HG02870 (cell line): ENCODE measurements around the gene ABL1.

ENCODE experiments used
- ATAC-seq: cut with Tn5 transposase; IDR thresholded peaks from one replicate; pipeline ENCODE4 v1.9.1; 2021; ENCODE audit warnings: mild to moderate bottlenecking, moderate library complexity; ENCODE audit not compliant: unreplicated experiment

Gene ABL1

DNA sequence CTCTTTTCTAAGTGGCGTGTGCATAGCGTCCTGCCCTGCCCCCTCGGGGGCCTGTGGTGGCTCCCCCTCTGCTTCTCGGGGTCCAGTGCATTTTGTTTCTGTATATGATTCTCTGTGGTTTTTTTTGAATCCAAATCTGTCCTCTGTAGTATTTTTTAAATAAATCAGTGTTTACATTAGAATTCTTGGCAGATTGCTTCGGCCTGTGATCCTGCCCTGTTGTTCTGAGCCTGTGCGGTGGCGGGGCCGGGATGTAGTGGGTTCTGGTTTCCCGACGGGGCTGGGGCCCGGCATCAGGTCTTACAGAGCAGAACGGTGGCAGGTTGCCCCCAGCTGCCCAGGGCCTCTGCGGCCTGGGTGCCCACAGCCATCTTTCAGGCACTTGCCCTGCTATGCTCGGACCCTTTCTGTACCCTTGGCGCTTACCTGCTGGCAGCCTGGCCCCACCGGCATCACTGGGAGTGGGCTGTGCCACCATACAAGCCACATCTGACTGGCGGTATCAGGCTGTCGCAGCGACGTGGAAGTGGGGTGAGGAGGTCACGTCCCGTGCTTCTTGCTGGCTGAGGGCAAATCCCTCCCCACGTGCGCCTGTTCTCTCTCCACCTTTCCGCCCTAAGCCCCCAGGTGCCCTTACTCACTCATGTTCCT lies 52.6 kb downstream of the ABL1 start:
- no peak for ATAC-seq

DNA sequence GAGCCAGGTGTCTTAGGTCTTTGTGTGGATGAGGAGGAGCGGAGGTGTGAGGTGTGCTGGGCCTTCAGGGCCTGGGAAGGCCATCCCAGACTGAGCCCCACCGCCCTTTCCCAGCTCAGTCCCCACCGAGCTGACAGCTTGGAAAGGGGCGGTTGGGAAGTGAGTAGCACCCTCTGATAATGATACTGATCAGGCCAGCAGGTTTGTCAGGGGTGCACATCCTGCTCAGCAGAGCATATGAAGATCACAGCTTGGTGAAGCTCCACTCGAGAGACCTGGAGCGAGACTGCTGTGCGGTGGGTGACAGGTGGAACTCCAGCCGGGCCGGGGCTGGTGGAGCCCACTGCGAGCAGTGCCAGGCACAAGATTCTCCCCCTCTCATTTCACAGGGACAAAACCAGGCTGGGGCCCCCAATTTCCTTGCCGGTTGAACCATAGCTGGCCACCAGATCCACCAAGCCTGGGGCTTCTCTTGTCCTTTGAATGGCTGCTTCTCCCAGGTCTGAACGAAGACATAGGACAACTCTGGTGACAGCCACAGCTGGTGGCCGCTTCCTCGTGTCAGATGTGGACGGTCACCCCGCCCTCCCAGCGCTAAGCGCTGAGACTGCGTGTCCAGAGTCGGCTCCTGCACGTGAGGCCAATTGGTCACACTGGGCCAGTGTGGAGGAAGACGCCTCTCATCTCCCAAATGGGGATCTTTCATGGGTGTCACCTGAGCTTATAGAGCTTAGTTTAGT lies 53.3 kb downstream of the ABL1 start:
- ATAC-seq: no peak

DNA sequence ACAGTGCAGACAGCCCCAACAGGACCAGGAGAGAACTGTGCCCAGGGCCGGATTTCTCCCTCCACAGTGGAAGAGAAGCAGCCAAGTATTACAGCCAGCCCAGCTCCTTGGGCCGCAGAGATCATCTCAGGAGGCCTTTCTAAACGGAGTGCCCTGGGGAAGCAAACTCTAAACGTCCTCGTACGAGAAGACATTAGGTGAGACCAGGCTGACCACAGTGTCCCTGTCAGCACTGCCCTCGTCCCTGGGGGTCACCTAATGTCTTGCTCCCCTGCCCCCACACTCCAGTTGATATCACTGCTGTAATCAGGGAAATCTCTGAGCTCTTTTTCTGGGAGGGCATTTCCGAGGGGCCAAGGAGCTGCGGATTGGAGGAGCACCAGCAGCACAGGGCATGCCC lies 55.1 kb downstream of the ABL1 start:
- no peak for ATAC-seq

DNA sequence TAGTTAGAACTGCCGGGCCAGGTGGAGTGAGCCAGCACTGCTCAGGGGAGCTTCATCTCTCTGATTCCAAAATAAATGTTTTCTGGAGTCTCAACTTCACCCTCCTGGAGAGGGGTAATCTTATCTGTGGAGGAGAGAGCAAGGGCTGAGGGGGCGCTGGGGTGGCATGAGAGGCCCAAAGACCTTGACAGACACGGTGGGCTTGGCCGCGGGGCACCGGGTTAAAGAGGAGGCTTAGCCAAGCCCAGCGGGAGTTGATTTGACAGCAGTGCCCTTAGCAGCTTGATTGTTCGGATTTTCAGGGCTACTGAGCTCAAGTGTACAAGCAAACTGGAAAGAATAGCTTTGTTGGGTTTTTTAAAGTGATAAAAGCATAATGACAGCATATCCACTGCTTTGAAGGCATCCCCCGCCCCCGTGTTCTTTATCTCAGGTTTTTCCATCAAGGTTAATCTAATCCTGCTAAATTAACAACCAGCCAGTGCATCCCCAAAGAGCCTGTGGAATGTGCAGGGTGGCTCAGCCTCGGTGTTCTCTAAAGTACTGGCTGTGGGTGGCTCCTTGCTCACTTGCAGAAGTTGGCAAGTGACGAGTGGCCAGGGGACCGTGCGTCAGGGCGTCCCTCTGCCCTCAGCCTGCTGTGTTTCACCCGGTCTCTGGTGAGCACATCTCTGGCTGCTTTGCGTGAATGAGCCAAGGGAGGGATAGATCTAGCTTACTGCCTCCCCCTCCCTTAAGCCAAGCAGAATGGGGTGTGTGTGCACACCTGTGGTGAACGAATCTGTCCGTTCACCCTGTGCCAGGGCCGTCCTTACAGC lies 56.0 kb downstream of the ABL1 start:
- ATAC-seq: no peak

DNA sequence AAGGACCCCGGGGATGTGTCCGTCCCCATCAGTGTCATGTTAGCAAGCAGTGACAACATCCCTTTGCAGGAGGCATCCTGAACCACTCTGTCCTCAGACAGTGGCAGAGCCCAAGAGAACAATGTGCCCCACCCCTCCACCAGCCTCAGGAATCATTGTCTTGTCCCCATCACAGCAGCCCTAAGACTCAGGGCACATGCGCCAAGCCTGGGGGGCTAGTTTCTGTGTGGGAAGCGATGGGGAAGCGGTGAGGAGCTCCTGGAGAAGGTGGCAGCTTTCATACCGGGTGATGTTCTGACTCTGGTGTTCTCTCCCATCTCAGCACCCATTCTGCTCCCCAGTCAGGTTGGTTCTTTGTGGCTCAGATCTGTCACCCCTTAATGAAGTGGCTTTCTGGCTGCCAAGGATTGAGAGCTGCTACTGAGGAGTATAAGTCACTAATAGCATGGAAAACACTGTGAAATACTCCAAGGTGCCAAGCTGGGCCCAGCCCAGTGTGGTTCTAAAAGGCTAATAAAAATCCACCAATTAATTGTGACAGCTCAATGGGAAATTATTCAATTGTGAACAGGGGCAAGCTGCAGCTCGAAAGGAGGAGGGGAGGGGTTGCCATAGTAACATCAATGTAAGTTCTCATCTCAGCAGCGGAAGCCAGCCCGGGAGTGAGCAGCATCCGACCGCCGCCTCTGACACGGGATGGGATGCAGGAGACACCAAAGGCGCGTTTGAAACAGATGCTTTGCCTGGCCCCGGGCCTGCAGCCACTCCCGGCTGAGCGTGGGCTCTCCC lies 56.8 kb downstream of the ABL1 start:
- ATAC-seq: no peak

DNA sequence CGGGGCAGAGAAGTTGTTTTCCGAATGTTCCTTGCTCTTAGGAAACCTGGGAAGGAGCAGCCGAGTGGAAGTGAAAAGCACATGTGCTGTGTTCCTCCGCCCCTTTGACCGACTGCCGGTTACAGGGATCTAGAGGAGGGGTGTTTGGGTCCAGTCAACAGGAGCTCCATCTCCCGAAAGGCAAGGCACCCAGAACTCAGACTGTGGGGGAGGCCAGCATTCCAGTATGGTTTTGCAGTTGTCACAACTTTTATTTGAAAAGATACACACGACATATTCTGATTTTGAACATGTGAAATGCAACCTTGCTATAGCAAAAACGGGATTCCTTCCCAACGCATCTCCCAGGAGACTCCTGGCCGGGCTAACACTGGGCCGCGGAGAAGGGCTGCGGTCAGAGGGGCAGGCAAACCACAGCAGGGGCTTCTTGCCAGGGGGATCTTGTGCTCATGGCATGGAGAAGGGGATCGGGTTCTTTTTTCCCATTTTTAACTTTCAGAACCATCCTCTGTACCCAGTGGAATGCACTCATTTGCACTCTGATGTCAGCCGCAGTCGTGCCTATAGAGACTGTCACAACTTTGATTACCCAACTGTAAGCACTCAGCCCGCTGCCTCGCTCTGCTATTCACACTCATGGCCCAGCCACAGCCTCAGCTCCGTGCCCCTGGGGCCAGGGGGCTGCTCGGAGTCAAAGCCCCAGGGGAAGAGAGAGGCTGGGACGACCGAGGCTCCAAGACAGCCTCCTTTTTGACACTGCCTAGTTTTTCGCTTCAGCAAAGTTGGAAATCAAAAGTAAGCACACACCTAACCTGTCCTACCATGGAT lies 57.6 kb downstream of the ABL1 start:
- no peak for ATAC-seq

DNA sequence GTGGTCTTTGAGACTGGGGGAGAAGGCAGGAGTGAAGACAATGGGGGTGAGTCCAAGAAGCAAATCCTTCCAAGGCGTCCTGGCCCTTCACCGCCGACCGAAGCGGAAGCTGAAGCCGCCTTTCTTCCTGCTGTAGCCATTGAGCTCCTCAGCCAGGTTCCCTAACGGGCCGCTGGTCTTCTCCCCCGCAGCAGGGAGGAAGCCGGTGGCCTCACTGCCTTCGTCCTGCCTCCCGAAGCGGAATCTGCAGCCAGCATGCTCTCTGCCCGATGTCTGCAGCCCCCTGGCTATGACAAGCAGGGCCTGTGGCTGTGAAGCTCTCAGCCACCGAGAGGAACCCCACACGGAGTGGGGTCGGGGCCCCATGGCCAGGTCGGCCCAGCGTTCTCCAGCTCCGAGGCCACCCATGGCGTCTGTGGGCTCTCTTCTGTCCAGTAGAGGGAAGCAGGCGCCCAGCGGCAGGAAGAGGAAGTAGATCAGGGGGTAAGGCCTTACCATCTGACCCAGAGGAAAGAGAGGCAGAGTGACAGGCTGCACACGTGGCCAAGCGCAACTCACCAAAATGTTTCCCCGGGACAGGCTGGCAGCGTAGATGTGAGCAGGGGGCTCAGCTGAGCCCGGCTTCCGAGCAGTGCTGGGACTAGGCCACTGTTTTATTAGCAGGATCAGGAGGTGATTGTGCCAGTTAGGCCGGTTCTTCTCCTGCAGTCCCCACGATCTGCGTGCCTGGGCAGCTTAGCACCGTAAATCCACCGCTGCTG lies 58.5 kb downstream of the ABL1 start:
- no peak for ATAC-seq

DNA sequence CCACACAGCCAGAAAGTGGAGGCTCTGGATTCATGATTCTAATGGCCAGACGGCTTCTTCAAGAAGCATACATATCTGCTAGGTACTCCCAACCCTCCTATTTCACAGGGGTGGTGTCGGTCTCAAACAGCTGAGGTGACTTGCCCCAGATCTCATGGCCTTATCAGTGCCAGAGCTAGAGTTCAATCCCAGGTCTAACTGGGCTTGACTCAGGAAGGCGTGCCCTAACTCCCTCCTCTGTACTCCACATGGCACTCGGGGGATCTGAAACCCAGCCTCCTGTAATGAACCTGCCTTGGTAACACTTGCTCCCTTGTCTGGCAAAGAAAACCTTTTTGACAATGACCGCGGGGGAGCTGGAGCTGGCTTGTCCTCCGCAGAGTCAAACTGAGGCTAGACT lies 59.5 kb downstream of the ABL1 start:
- ATAC-seq: no peak

DNA sequence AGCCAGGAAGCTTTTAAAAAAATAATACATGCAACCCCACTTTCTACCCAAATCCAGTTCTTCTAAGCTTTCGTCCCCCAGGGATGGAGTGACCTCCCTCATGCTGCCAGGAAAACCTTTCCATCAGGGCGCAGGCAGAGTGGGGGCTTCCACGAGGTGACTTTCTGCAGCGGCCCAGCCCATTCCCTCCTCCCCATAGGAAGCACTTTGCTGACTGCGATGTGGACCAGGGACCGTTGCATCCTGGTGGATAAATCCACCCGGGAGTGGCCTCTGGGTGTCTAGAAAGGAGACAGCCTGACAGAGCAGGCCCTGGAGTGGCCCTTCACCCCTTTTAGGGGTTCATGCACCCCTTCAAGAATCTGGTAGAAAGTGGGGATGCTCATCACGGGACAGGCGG lies 60.0 kb downstream of the ABL1 start:
- ATAC-seq: no peak

DNA sequence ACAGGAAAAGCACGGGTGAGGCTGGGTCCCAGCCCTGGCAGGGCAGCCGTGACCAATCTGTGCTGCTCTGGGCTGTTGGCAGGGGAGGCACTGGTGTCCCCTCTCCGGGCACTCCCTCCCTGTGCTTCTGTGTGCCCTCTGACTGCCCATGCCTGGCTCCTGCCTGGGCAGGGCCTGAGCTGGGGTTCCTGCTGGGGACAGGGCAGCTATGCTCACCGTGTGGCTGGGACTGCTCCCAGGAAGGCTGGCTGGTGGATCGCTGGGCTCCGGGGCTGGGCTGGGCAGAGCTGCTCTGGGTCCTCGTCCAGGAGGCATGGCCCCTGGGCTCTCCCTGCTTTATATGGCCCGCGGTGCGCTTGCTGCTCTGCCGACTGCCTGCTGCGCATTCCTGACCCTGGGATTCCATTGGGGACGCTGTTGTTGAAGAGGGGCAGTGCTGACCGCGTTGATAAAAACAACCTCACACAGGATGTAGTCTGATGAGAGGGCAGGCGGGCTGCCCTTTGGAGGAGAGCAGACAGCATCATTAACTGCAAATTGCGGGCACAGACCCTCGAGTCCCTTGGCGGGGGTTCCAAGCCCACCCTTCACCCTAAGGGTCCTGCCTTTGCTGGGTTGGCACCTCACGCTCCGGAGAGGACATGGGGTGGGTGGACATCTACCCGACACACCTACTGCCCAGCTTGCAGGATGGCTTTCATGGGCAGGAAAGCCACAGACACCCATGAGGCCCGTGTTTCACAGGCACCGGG lies 60.6 kb downstream of the ABL1 start:
- no peak for ATAC-seq

DNA sequence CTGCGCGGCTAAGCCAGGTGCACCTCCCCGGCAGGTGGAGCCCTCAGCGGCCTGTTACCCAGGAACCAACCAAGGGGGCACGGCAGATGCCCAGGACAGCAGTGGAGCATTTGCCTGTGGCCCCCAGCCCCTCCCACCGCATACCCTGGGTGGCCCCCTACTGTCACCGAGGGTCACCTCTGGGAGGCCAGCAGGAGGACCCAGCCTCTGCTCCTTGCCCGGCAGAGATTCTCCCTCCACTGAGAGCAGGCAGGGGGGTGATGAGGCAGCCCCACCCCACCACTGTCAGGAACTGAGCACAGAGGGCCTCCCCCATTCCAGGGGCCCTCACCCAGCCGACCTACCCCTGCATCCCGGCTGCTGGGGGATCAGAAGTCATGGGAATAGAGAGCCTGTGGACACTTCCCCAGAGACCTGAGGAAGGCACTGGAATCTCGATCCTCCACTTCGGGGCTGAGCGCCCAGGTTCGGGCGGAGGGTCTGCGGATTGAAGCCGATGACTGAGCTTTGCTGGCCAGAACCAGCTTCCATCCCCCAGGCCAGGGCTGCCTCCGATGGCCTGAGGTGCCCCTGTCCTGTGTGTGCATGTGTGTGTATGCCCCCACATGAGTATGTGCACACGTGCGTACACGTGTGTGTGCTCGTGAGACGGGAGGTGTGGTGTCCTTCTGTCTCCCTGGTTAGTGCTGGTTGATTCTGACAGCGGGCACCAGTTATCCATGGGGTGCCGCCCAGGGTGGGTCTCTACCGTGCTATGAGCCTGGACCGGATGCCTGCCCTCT lies 61.4 kb downstream of the ABL1 start, which contains the start of gene QRFP:
Gene QRFP, minus strand, starts transcription at position 580 of the 782 bp plus-strand sequence. CDS start 2,974 bp downstream, outside the sequence.
- no peak for ATAC-seq

DNA sequence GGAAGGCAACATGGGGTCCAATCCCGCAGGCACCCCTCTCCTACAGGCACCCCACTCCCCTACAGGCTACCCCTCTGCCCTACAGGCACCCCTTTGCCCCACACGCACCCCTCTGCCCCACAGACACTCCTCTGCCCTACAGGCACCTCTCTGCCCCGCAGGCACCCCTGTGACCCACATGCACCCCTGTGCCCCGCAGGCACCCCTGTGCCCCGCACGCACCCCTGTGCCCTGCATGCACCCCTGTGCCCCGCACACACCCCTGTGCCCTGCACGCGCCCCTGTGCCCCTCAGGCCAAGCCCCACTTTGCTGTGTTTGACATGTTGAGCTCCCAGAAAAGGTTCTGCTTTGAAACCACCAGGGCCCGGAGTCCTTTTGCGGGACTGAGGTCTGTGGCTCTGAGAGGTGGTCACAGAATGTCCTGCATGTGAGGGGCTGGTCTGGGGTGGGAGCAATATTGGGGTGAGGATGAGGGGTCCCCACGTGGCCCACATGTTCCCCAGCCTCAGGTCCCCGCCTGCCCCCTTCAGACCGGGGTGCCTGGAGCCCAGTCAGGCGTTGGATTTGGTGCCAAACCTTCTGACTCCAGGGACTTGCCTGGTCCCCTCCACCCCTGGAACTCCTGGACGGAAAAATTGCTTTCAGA lies 62.2 kb downstream of the ABL1 start:
- ATAC-seq: no peak

DNA sequence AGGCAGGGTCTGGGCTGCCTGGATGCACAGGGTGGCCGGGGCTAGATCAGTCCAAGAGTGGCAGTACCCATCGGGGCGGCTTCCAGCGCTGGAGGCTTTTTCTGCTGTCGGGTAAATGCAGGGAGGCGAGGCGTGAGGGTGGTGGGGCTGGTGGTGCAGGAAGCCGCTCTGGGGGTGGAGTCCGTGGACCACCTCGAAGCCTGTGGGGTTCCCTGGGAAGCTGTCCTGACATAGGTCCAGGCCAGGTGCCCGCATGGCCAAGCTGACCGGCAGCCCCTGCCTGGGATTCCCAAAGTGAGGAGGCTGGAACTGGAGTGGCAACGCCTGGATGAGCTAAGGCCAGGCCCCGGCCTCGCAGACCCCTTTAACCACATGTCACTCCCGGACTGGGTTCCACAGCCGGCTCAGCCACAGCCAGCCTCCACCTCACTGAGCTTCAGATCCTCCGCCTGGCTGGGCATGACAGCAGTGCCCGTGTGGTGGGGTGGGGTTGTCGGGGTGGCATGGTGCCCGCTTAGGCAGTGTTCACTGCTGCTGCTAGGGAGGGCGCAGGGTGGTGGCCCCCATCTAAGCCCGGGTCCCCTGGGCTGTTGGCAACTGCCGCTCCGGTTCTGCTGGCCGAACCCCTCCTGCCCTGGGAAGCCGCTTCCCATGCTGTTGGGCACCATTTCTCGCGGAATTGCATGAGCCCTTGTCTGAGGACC lies 62.9 kb downstream of the ABL1 start:
- ATAC-seq: no peak

DNA sequence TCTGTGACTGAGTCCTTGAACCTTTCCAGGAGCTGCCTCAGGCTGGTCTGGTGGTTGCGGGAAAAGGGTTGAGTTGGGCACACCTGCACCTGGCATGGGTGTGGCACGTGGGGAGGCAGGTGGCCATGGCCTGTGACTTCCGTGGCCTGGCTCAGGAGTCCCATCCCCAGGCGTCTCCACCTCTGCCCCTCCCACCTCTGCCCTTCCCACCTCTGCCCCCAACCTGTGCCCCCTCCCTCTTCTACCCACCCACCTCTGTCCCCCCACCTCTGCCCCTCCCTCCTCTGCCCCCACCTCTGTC lies 63.4 kb downstream of the ABL1 start:
- no peak for ATAC-seq

DNA sequence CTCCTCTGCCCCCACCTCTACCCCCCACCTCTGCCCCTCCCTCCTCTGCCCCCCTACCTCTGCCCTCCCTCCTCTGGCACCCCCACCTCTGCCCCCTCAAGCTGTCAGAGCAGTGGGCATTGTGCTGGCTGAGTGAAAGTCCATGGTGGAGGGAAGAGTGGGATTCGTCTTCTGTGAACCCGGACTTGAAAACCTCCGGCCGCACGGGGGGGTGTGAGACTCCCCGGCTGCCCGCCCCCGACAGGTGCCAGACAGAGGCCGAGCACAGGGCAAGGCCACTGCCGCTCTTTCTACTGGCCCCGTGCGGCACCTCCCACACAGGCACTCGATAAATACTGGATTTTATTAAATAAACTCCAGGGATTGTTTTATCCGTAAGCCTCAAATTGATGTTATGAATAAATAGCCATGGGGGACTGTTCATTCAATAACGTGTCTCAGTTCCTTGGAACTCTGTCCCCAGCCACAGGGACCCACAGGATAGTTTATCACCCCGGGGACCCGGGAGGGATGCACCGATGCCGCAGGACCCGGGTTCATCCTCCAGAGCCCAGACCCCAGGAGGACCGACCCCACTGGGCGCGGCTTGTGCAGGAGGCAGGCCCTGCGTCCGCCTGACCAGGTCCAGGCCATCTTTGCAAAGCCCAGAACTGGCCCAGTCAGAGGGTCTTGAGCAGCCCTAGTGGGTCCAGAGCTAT lies 64.1 kb downstream of the ABL1 start:
- no peak for ATAC-seq

DNA sequence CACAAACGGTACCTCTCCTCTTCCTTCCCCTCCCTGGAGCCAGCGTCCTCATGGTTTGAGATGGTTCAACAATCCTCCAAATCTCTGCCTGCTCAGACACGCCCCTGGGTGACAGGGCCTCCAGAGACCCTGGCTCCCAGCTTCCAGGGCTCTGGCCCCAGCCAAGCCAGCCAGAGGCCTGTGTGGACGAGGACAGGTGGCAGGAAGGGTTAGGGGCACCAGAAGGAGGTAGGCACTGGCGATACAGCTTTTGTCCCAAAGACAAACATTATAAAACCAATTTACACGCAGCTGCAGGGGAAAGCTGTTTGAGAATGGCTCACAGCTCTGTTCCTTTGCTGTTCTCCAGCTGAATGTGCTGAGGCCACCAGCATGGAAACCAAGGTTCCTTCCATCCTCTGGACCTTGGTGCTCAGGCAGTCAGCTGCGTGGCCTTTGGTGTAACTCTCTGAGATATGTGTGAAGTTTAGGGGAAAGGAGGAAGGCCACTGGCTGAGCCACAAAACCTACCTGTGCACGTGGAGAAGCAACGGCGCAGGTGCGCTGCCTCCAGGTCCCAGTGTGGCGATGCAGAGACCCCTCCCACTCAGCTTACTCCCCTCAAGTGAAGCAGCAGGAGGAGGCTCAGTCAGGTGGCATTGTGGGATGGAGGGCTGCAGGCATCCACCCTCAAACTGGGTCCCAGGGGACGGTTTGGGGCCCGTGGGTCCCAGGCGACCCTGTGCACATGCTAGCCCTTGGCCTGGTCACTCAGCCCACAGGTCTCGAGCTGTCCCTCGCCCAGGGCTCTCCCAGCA lies 65.8 kb downstream of the ABL1 start:
- no peak for ATAC-seq
